GM18858 (cell line): Measurements from ENCODE around the gene LAMP5.

Experiments used
- ATAC-seq: cut with Tn5 transposase; IDR thresholded peaks from one replicate; pipeline ENCODE4 v1.9.1; 2021; ENCODE audit not compliant: unreplicated experiment

Gene LAMP5

GRCh38 chr20:9514461-9515213 is at the start of gene LAMP5:
LAMP5 (plus strand) TSS chr20:9514590; CDS start chr20:9514853, 263 bp downstream.
- ATAC-seq, result no peak

GRCh38 chr20:9467995-9468394 is 46.4 kb upstream of the LAMP5 start:
- no peak for ATAC-seq

- ATAC-seq, result no peak
Measured at GRCh38 chr20:9474835-9475415, 39.5 kb upstream of the LAMP5 start.

- ATAC-seq, result no peak
Measured at GRCh38 chr20:9475456-9475855, 38.9 kb upstream of the LAMP5 start.

GRCh38 chr20:9476174-9476573 is 38.2 kb upstream of the LAMP5 start:
- no peak for ATAC-seq

GRCh38 chr20:9476637-9477036 is 37.8 kb upstream of the LAMP5 start:
- ATAC-seq, result no peak

GRCh38 chr20:9478771-9479170 is 35.6 kb upstream of the LAMP5 start:
- no peak for ATAC-seq

- no peak for ATAC-seq
Measured at GRCh38 chr20:9480066-9480465, 34.3 kb upstream of the LAMP5 start.

GRCh38 chr20:9482180-9482579 is 32.2 kb upstream of the LAMP5 start:
- ATAC-seq, result no peak

- ATAC-seq, result no peak
Measured at GRCh38 chr20:9483131-9483530, 31.3 kb upstream of the LAMP5 start.

- no peak for ATAC-seq
Measured at GRCh38 chr20:9485614-9486340, 28.6 kb upstream of the LAMP5 start.

GRCh38 chr20:9487231-9487630 is 27.2 kb upstream of the LAMP5 start:
- ATAC-seq, result no peak

GRCh38 chr20:9488063-9488462 is 26.3 kb upstream of the LAMP5 start:
- ATAC-seq, result no peak

GRCh38 chr20:9490161-9490560 is 24.2 kb upstream of the LAMP5 start:
- no peak for ATAC-seq

- ATAC-seq, result no peak
Measured at GRCh38 chr20:9490631-9491030, 23.8 kb upstream of the LAMP5 start.

GRCh38 chr20:9491324-9491723 is 23.1 kb upstream of the LAMP5 start:
- no peak for ATAC-seq

GRCh38 chr20:9492067-9492466 is 22.3 kb upstream of the LAMP5 start:
- no peak for ATAC-seq

GRCh38 chr20:9493803-9494202 is 20.6 kb upstream of the LAMP5 start:
- ATAC-seq, result no peak

GRCh38 chr20:9495701-9496100 is 18.7 kb upstream of the LAMP5 start:
- ATAC-seq, result no peak

- ATAC-seq, result no peak
Measured at GRCh38 chr20:9496155-9496554, 18.2 kb upstream of the LAMP5 start.

GRCh38 chr20:9498322-9498721 is 16.1 kb upstream of the LAMP5 start:
- no peak for ATAC-seq
